SK-N-SH treated with all-trans-retinoic acid at 6 μM for 48 hours (cell line): Measurements from ENCODE around the gene TAF1B.
"Not testable (repeated sequence)": the region's sequence is repeated elsewhere in the genome, so short reads cannot be mapped to it uniquely, and the experiment has no call there.

Experiments
- RARB ChIP-seq: fragments of 250-450 bp; sonication (Bioruptor Pico); IDR thresholded peaks from 2 replicates; pipeline ENCODE4 v1.8.0; 2021; ENCODE audit warnings: mild to moderate bottlenecking, moderate library complexity
- ZNF565 ChIP-seq: fragments of 450-650 bp; formaldehyde crosslinking; conservative IDR thresholded peaks from 2 replicates; pipeline ENCODE4 v1.5.0; 2020; ENCODE audit warnings: low read depth, mild to moderate bottlenecking, moderate library complexity

DNA sequence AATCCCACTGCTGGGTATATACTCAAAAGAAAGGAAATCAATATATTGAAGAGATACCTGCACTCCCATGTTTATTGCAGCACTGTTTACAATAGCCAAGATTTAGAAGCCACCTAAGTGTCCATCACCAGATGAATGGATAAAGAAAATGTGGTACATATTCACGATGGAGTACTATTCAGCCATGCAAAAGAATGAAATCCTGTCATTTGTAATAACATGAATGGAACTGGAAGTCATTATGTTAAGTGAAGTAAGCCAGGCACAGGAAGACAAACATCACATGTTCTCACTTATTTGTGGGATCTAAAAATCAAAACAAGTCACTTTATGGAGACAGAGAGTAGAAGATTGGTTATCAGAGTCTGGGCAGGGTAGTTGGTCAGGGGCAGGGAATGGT is 8.2 kb upstream of the TAF1B start:
- TF ChIP-seq ZNF565 (CRISPR knock-in tag); RARB: not testable (repeated sequence)
